ENCODE measurements around the gene IZUMO2.
"Not testable (repeated sequence)": the region's sequence is repeated elsewhere in the genome, so short reads cannot be mapped to it uniquely, and the experiment has no call there.

IZUMO2 gene

GRCh38 chr19:50136603-50137365 lies 26.3 kb downstream of the IZUMO2 start:
- DNase-seq (ENCODE audit: low read depth in 2 of 3, low spot score in 1 of 3), result not testable (repeated sequence)

GRCh38 chr19:50135856-50136602 lies 27.1 kb downstream of the IZUMO2 start:
- DNase-seq (ENCODE audit: low read depth in 2 of 3, low spot score in 1 of 3), result not testable (repeated sequence)

GRCh38 chr19:50134777-50135719 lies 28.0 kb downstream of the IZUMO2 start:
- not testable (repeated sequence) for DNase-seq (ENCODE audit: low read depth in 2 of 3, low spot score in 1 of 3)

- DNase-seq (ENCODE audit: low read depth in 2 of 3, low spot score in 1 of 3), result not testable (repeated sequence)
Observed at GRCh38 chr19:50133518-50134492, 29.3 kb downstream of the IZUMO2 start.

GRCh38 chr19:50104012-50104411 lies 59.1 kb downstream of the IZUMO2 start:
- DNase-seq (ENCODE audit: low read depth in 2 of 3, low spot score in 1 of 3), result not testable (repeated sequence)

GRCh38 chr19:50103405-50103804 lies 59.7 kb downstream of the IZUMO2 start:
- not testable (repeated sequence) for DNase-seq (ENCODE audit: low read depth in 2 of 3, low spot score in 1 of 3)

Data from stimulated activated CD4-positive, alpha-beta T cell treated with anti-CD3 and anti-CD28 coated beads, Interleukin-12 subunit alpha, Interleukin-12 subunit beta, amount 100 ng/mL, for 48 hours (primary cell).